ENCODE measurements around the gene CD276. TPM values are rescaled to one million over a fixed set of nuclear protein-coding genes. Genes with fewer than 3 reads are reported as not detected.
A peak's percentile ranks its signal among the peaks of the same experiment; 100 is the strongest.

The CD276 gene
- total RNA-seq, 1 experiment from 2014 or later, result 133 TPM

DNA sequence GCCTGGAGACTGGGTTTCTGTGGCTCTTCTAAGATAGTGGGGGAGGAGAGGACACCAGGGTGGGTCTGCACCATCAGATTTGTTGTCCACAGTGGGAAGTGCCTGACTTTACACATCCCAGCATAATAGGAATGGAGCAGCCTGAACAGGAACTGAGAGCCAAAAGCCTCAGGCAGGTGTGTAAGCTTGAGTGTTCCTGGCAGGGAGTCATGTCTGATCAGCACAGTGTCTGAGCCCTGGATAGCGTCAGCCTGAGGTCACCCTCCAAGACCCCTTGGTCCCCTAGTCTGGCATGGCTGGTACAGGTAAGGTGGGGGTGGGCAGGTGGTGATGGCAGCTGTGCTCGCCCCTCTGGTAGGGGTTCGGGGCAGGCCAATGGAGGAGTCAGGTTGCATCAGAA lies 48.7 kb downstream of the CD276 start:
- H3K4me1 ChIP-seq (ENCODE audit: insufficient read depth, low read length), result no peaks in the 10 kb centered on the region
- H3K4me3 Mint-ChIP-seq, result no peak overlapping the region
- no peak overlapping the region for H2BK15ac ChIP-seq (ENCODE audit: low read depth, low read length)
- no peak overlapping the region for H3K4me2 ChIP-seq (ENCODE audit: insufficient read depth, insufficient read length, low read length)
- no peak overlapping the region for H4K8ac ChIP-seq (replicated peaks; ENCODE audit: insufficient read length, low read depth, low read length)
- no peak overlapping the region for H3K18ac ChIP-seq (ENCODE audit: insufficient read length, low read depth, low read length)
- no peak overlapping the region for H2BK5ac ChIP-seq (ENCODE audit: insufficient read length, low read length)
- no peaks in the 10 kb centered on the region for H3K23me2 ChIP-seq (ENCODE audit: insufficient read length, low read depth, low read length, poor library complexity, severe bottlenecking)
- H3K27ac Mint-ChIP-seq, result no peak overlapping the region; a peak in 1 of 7 replicates
- no peak overlapping the region for H3K9ac ChIP-seq (ENCODE audit: extremely low read depth, insufficient read length, low read length)
- H3K9me3 Mint-ChIP-seq, result peaks cover 4 to 5% of the 10 kb centered on the region in 2 experiments; a peak in 3 of 5 replicates
- H3K9me3 ChIP-seq (ENCODE audit: control insufficient read depth, low read depth, low read length), result no peaks in the 10 kb centered on the region
- TF ChIP-seq, protein P1, sequence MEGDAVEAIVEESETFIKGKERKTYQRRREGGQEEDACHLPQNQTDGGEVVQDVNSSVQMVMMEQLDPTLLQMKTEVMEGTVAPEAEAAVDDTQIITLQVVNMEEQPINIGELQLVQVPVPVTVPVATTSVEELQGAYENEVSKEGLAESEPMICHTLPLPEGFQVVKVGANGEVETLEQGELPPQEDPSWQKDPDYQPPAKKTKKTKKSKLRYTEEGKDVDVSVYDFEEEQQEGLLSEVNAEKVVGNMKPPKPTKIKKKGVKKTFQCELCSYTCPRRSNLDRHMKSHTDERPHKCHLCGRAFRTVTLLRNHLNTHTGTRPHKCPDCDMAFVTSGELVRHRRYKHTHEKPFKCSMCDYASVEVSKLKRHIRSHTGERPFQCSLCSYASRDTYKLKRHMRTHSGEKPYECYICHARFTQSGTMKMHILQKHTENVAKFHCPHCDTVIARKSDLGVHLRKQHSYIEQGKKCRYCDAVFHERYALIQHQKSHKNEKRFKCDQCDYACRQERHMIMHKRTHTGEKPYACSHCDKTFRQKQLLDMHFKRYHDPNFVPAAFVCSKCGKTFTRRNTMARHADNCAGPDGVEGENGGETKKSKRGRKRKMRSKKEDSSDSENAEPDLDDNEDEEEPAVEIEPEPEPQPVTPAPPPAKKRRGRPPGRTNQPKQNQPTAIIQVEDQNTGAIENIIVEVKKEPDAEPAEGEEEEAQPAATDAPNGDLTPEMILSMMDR (conservative IDR thresholded peaks at IDR 0.05), result no peak
- H3K14ac ChIP-seq (ENCODE audit: insufficient read depth, low read length), result peak overlapping the region; percentile 36
- H3T11ph ChIP-seq (ENCODE audit: low read length), result no peak overlapping the region
- no peak overlapping the region for H2BK20ac ChIP-seq (ENCODE audit: low read depth, low read length, poor library complexity, severe bottlenecking)
- H2BK120ac ChIP-seq (ENCODE audit: low read depth, low read length, poor library complexity, severe bottlenecking), result no peak overlapping the region
- no CpG with 5 or more reads among the region's 3 CpGs for WGBS (ENCODE audit: extremely low coverage, insufficient read length, low lambda C conversion rate)
- H3K27me3 Mint-ChIP-seq (ENCODE audit: low read depth), result peaks cover 2% of the 10 kb centered on the region
- peaks cover 0 to 7% of the 10 kb centered on the region in 2 experiments; a peak in 1 of 4 replicates for H3K4me1 Mint-ChIP-seq
- no peak overlapping the region for H2AK5ac ChIP-seq (ENCODE audit: insufficient read length, low read length)
- no peak overlapping the region for H3K56ac ChIP-seq (ENCODE audit: insufficient read length, low read depth, low read length)
- no peak overlapping the region for H4K91ac ChIP-seq (ENCODE audit: insufficient read length, low read depth, low read length)
- no peak overlapping the region for H4K5ac ChIP-seq (ENCODE audit: insufficient read length, low read depth, low read length)
- H3K4ac ChIP-seq (ENCODE audit: low read depth, low read length), result no peak overlapping the region
- no peak overlapping the region for H2AFZ ChIP-seq (ENCODE audit: low read length)
- DNase-seq, result no peak
- no peaks in the 10 kb centered on the region for H3K79me2 ChIP-seq (ENCODE audit: insufficient read depth, low read length)
- H3K27ac ChIP-seq (ENCODE audit: insufficient read length, low read depth, low read length), result no peak overlapping the region
- H3K36me3 Mint-ChIP-seq (ENCODE audit: insufficient read depth in 1 of 3, low read depth in 3 of 3), result peaks cover 0 to 5% (median 4%) of the 10 kb centered on the region in 3 experiments; a peak in 2 of 7 replicates
- no peaks in the 10 kb centered on the region for H3K27me3 ChIP-seq (ENCODE audit: insufficient read depth, low read length)
- no peaks in the 10 kb centered on the region for H4K20me1 ChIP-seq (ENCODE audit: control insufficient read depth, insufficient read depth, insufficient read length)
- no peak overlapping the region for H3K23ac ChIP-seq (ENCODE audit: insufficient read length, low read depth, low read length)
- H3K79me1 ChIP-seq (ENCODE audit: insufficient read depth, low read depth, low read length, poor library complexity, severe bottlenecking), result no peaks in the 10 kb centered on the region
- H2BK12ac ChIP-seq (ENCODE audit: insufficient read length, low read depth, low read length), result no peak overlapping the region
